Keratinocyte (primary cell): Measurements from ENCODE around the gene CACNA1I.

ENCODE experiments used
- EZH2 ChIP-seq: IDR thresholded peaks from one replicate; pipeline ENCODE4 v1.6.1; 2012; ENCODE audit warnings: inconsistent platforms, mild to moderate bottlenecking, low read length, moderate library complexity
- TF ChIP-seq, protein P1 (sequence below), 3 experiments: IDR thresholded peaks in 1 of 3; conservative IDR thresholded peaks in 1 of 3; optimal IDR thresholded peaks in 1 of 3; 2 replicates in 2 of 3; 3 replicates in 1 of 3; pipeline versions ENCODE3 to v1.5.1; 2011; ENCODE audit warnings: low read length in 3 of 3, mild to moderate bottlenecking in 3 of 3, moderate library complexity in 2 of 3, control low read depth in 1 of 3, inconsistent platforms in 1 of 3; ENCODE audit not compliant: insufficient read depth in 2 of 3; ENCODE audit errors: extremely low read depth in 1 of 3

GRCh38 chr22:39537975-39538374 is 32.6 kb upstream of the CACNA1I start:
- TF ChIP-seq, protein P1, sequence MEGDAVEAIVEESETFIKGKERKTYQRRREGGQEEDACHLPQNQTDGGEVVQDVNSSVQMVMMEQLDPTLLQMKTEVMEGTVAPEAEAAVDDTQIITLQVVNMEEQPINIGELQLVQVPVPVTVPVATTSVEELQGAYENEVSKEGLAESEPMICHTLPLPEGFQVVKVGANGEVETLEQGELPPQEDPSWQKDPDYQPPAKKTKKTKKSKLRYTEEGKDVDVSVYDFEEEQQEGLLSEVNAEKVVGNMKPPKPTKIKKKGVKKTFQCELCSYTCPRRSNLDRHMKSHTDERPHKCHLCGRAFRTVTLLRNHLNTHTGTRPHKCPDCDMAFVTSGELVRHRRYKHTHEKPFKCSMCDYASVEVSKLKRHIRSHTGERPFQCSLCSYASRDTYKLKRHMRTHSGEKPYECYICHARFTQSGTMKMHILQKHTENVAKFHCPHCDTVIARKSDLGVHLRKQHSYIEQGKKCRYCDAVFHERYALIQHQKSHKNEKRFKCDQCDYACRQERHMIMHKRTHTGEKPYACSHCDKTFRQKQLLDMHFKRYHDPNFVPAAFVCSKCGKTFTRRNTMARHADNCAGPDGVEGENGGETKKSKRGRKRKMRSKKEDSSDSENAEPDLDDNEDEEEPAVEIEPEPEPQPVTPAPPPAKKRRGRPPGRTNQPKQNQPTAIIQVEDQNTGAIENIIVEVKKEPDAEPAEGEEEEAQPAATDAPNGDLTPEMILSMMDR (optimal IDR thresholded peaks at IDR 0.05 in 1 of 3, IDR thresholded peaks at IDR 0.05 in 1 of 3, conservative IDR thresholded peaks at IDR 0.05 in 1 of 3; ENCODE audit: extremely low read depth in 1 of 3, insufficient read depth in 2 of 3, low read length in 3 of 3), result no peak
- no peak for TF ChIP-seq EZH2
